ENCODE measurements around the gene ELMO1. TPM values are rescaled to one million over a fixed set of nuclear protein-coding genes. Genes with fewer than 3 reads are reported as not detected.

The ELMO1 gene
- total and polyA plus RNA-seq, 10 of the 15 experiments (the other 5 are each of a cell fraction or from before 2014, with no cell fraction given) = 22.6 to 85.9 (median 56.6) TPM

GRCh38 chr7:37320848-37321468 is 127.7 kb downstream of the ELMO1 start (continued):
- TF ChIP-seq EED (IDR thresholded peaks at IDR 0.05; ENCODE audit: low read depth) = no peak
- TF ChIP-seq ZNF592 (IDR thresholded peaks at IDR 0.05) = no peak
- no peak for TF ChIP-seq CREB1 (IDR thresholded peaks at IDR 0.05; ENCODE audit: low read depth)
- TF ChIP-seq IRF3 (IDR thresholded peaks at IDR 0.05) = no peak

GRCh38 chr7:37320140-37320847 is 128.4 kb downstream of the ELMO1 start:
- in situ Hi-C loops (cut with MboI) = no loop called here
- H3K9me3 ChIP-seq (replicated peaks; ENCODE audit: control insufficient read depth, insufficient read depth, low read length) = no peaks in the 10 kb centered on the region; the same call in 2 of the 3 replicates
- SMC1A ChIA-PET (ENCODE audit: uncharacterized antibody, unreplicated experiment) = interaction anchor here (2.0 kb wide), 1 partner anchor 13 kb away, joined by 7 read pairs; no protein-coding TSS in a partner anchor
- no peak for FAIRE-seq
- H3K9ac ChIP-seq (ENCODE audit: control insufficient read depth, insufficient read depth, low read length) = no peak overlapping the region
- no peak overlapping the region for H3K4me3 ChIP-seq
- intact Hi-C loops (cut with micrococcal nuclease; ENCODE audit: unreplicated experiment) = no loop called here
- H2AFZ ChIP-seq (ENCODE audit: control insufficient read depth, low read depth, low read length) = no peak overlapping the region
- CTCF ChIA-PET = interaction anchor here (1.0 to 1.3 kb wide), 2 partner anchors 31 to 33 kb away, joined by 4 to 5 read pairs; no protein-coding TSS in a partner anchor
- H3K4me1 ChIP-seq (ENCODE audit: control insufficient read depth, insufficient read depth, low read length) = peaks cover 5% of the 10 kb centered on the region; the same call in 1 of the 2 replicates
- ATAC-seq = no peak
- H3K27ac ChIP-seq (ENCODE audit: control insufficient read depth, insufficient read depth) = no peak overlapping the region
- 79% methylated on average over 6 of the region's 6 CpGs for WGBS (ENCODE audit: insufficient coverage, insufficient replicate concordance, low lambda C conversion rate, missing lambda C conversion rate)
- H4K20me1 ChIP-seq (ENCODE audit: control insufficient read depth, insufficient read depth) = no peaks in the 10 kb centered on the region
- no peaks in the 10 kb centered on the region for H3K27me3 ChIP-seq (replicated peaks in 1 of 2; ENCODE audit: control insufficient read depth in 2 of 2, insufficient read depth in 2 of 2, low read length in 1 of 2)
- no peak overlapping the region for H3K4me2 ChIP-seq (ENCODE audit: control insufficient read depth, insufficient read depth)
- H3K36me3 ChIP-seq (ENCODE audit: control insufficient read depth in 2 of 2, insufficient read depth in 2 of 2, low read length in 1 of 2) = peaks cover 0 to 2% of the 10 kb centered on the region in 2 experiments; a peak in 2 of 4 replicates
- peaks cover 2% of the 10 kb centered on the region for H3K79me2 ChIP-seq (ENCODE audit: control insufficient read depth, insufficient read depth, low read length)
- no TSS peak for BruUV-seq (replicated peaks)
- DNase-seq (ENCODE audit: low read depth, low spot score) = no peak
- RAD21 ChIA-PET (ENCODE audit: unreplicated experiment) = no interaction called here
- POLR2A ChIA-PET = no interaction called here
- TF ChIP-seq MEF2A (IDR thresholded peaks at IDR 0.05; ENCODE audit: insufficient read depth, low read depth, low read length) (no peak), EZH2 (IDR thresholded peaks at IDR 0.05; ENCODE audit: borderline replicate concordance, control insufficient read depth, low read depth, low read length) (no peak), MTA3 (IDR thresholded peaks at IDR 0.05; ENCODE audit: borderline replicate concordance, low read length) (no peak), SKIL (IDR thresholded peaks at IDR 0.05; ENCODE audit: low read depth, poor library complexity, severe bottlenecking) (no peak), SMAD5 (IDR thresholded peaks at IDR 0.05; ENCODE audit: low read depth) (no peak), ZSCAN29 (IDR thresholded peaks at IDR 0.05) (no peak), NRF1 (conservative IDR thresholded peaks at IDR 0.05; ENCODE audit: low read depth, low read length) (no peak), HDGF (IDR thresholded peaks at IDR 0.05) (no peak), EED (IDR thresholded peaks at IDR 0.05; ENCODE audit: low read depth) (no peak), BRCA1 (IDR thresholded peaks at IDR 0.05; ENCODE audit: low read depth, low read length) (no peak), ZNF24 (IDR thresholded peaks at IDR 0.05) (no peak)

Data from GM12878 (cell line).